GM21515 (cell line): ENCODE data around the gene SLC25A42.

ENCODE experiments used
- ATAC-seq: cut with Tn5 transposase; IDR thresholded peaks from one replicate; pipeline ENCODE4 v1.9.1; 2021; ENCODE audit not compliant: unreplicated experiment

Gene SLC25A42

DNA sequence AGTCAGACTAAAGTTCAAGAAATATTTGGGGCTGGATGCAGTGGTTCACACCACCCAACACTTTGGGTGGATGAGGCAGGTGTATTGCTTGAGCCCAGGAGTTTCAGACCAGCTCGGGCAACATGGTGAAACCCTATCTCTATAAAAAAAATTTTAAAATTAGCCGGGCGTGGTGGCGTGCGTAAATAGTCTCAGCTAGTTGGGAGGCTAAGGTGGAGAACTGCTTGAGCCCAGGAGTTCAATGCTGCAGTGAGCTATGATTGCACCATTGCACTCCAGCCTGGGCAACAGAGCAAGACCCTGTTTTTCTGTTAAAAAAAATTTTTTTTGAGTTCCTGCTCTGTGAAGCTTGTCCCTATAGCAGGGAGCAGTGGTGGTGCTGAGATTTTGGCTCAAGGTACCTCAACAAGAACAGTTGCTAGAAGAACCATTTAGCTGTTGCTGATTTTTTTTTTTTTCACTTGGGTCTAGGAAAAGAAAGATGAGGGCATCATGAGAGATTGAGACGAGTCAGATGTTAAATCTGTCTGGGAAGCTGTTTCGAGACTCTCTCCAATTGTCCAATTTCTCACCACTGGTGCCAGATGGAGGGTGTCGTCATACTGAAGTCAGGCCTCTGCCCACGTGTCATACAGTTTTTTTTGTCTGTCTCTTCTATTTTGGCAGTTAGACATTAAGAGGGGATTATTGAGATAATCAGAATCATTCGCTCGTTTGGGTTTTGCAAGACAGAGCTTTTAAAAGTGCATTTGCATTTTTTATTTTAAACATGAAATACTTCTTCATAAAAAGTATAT, 3.7 kb downstream of the SLC25A42 start:
- no peak for ATAC-seq

DNA sequence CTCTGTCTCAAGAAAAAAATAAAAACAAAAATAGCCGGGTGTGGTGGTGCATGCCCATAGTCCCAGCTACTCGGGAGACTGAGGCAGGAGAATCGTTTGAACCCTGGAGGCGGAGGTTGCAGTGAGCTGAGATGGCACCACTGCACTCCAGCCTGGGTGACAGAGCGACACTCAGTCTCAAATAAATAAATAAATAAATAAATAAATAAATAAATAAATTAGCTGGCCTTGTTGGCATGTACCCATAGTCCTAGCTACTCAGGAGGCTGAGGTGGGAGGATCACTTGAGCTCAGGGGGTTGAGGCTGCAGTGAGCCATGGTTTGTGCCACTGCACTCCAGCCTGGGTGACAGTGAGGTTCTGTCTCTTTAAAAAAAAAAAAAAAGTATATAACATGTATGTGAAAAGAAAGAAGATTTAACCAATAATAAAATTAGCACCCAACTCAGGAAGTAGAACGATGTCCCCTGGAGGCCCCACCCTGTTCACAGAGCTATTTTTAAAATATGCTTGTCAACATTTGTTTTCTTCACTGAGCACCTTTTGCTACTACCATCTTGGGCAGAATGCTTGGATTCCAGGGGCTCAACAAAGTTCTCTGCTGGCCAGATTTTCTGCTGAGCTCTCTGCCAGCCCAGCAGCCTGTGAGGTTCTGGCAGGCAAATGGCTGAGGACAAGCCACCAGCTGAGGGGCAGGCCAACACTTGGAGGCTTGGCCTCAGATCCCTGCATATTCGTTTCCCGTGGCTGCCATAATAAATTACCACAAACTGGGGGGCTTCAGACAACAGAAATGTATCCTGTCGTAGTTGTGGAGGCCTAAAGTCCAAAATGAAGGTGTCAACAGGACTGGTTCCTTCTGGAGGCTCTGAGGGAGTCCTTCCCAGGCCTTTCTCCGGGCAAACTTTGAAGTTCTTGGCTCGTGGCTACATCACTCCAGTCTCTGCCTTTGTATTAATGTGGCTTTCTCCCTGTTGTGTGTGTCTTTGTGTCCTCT, 5.2 kb downstream of the SLC25A42 start:
- no peak for ATAC-seq

DNA sequence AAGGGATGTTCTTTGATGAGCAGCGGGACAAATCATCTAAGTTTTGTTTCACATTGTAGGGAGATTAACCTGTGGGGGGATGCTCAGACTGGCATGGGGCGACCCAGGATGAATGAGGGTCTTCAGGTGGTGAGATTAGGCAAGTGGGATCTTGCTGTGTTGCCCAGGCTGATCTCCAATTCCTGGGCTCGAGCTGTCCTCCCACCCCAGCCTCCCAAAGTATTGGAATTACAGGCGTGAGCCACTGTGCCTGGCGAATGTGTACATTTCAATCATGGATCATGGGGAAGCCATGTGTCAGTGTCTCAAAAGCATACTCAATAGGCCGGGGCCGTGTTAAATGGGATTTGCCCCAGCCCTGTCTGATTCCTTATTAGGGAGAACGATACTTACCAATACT, 8.1 kb downstream of the SLC25A42 start:
- no peak for ATAC-seq

DNA sequence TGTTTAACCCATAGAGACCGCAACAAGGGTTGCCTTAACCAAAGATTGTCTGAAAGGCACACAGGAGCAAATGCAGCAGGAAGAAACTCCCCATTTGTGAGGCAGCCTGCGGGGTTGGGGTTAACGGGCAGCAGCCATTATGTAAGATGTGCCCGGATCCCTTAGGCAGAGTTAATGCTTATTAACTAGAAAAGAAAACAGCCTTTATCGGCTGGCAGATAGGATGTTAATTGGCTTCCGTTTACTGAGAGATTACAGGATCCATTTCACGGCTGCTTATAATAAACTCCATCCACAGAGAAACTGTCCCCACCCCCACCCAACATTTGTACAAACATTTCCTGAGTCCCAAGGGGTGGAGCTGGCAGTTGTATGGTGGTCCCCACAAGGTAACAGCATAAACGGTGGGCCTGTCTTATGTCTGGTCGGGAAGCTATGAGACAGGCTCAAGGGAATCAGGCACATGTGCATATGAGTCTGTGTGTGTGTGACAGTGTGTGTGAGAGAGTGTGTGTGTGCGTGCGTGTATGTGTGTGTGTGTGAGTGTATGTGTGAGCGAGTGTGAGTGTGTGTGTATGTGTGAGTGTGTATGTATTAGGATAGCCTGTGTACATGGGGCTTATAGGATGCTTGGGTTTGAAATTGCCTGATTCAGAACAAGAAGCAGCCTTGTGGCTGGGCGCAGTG, 10.5 kb downstream of the SLC25A42 start:
- ATAC-seq, result no peak

DNA sequence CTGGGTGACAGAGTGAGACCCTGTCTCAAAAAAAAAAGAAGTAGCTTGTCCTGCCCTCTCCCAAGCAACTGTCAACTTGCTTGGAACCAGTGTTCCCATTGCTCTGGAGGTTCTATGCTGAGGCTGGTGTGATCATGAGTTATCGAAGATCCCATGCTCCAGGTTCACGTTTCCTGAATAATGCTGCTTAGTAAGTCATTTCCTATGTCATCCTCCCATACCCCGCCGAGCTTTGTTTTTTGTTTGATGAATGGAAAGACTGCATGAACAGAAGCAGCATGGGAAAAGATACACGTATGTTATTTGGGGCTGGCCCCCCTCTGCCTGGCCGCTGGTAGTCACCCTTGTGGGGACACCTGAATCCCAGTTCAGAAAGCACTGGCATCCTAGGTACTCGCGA, 11.3 kb downstream of the SLC25A42 start:
- no peak for ATAC-seq

DNA sequence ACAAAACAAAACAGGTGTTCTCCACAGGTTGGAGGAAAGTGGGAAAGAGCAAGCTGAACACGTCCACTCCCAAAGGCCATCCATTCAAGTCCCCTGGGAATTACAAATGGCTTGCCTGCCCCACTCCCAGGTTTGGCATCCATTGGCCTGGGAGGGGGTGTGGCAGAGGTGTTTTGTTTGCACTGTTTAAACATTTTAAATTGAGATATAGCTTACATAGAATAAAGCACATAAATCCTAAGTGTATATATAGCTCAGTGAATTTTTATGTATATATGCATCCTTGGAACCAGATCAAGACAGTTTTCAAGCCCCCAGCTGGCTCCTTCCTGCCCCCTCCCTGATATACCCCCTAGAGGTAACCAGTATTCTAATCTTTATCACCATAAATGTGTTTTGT, 12.7 kb downstream of the SLC25A42 start:
- ATAC-seq, result no peak

DNA sequence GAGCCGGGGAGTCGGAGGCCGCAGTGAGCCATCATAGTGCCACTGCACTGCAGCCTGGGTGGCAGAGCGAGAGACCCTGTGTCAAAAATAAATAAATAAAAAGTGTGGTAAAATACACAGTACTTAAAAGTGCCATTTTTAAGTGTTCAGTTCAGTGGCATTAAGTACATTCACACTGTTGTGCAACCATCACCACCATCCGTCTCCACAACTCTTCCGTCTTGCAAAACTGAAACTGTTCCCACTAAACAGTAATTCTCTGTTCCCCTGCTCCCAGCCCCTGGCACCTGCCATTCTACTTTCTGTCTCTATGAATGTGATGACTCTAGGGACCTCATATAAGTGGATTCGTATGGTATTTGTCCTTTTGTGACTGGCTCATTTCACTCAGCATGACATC, 13.3 kb downstream of the SLC25A42 start:
- no peak for ATAC-seq

DNA sequence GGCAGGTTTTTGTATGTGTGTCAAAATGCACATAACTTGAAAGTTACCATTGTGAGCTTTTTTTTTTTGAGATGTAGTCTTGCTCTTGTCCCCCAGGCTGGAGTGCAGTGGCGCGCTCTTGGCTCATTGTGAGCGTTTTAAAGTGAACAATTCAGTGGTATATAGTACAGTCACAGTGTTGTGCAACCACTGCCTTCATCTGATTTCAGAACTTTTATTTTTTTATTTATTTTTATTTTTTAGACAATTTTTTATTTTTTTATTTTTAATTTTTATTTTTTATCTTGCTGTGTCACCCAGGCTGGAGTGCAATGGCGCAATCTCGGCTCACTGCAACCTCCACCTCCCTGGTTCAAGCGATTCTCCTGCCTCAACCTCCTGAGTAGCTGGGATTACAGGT, 15.0 kb downstream of the SLC25A42 start:
- ATAC-seq, result no peak

DNA sequence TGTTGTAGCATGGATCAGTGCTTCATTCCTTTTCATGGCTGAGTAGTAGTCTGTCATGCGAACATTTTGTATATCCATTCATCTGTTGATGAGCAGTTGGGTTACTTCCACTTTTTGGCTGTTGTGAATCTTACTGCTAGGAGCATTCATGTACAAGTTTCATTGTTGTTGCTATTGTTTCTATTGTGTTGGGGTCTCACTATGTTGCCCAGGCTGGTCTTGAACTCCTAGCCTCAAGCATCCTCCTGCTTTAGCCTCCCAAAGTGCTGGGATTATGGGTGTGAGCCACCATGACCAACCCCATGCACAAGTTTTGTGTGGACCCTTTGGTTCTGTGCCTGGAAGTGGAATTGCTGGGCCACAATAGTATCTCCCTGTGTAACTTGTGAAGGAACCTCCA, 15.8 kb downstream of the SLC25A42 start:
- ATAC-seq, result no peak

DNA sequence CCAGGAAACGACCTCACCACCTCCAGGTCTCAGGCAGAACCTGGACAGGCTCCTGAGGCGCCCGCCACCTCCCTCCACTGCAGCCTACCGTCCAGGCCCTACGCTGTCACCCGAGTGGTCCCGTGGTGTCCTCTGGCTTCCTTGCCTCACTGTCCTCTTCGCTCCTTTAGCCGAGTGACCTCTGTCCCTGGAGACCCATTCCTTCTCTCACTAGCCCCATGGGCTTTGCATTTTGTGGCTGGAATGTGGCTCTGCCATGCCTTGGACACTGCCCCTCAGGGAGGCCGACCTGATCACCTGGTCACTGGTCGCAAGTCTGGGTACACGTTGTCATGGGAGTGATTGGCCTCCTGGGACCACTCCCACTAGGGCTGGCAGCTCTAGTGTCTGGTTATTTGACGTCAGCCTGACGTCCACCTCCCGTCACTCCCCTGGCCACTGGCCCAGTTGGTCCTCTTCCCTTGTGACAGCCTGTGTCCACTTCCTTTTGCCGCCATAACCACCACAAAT, 17.9 kb downstream of the SLC25A42 start:
- ATAC-seq, result no peak

DNA sequence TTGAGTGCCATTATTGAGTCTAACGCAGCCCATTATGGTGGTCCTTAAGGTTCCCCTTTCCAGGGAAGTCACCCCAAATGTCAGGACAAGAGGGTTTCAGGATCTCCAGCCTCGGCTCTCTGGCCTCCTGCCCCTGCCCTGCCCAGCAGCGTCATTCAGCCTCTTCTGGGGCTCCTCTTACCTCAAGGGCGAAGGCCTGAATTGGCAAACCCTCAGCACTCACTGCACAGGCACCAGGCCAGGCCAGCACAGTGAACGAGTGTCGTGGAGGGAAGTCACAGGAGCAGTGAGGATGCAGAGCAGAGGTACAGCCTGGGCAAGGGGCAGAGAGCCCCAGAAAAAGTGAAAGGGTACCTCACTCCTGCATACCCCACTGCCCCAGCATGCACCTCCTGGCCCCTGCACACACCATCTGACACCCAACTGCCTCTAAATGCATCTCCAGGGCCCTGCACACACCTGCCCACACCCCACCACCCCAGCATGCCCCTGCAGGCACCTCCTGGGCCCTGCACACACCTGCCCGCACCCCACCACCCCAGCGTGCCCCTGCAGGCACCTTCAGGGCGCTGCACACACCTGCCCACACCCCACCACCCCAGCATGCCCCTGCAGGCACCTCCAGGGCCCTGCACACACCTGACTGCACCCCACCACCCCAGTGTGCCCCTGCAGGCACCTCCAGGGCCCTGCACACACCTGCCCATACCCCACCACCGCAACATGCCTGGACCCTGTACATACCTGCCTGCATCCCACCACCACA, 19.8 kb downstream of the SLC25A42 start:
- no peak for ATAC-seq

DNA sequence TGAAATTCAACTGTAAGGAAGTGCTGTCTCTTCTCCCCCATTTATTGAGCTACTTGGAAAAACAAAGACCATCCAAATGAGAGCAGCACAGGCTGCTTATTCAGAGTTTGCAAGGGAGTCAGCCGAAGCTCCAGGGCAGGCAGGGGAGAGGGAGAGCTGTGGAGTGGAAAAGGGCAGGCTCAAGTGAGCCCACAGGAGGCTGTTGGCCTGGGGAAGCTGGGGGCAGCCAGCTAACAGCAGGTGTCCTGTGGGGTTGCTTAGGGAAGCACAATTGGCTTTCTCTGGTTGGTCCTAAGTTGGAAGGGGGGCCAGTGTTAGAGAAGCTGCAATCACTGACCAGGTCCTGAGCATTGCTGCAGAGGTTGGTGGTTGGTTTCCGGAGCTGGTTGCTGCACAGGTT, 23.9 kb downstream of the SLC25A42 start:
- no peak for ATAC-seq

DNA sequence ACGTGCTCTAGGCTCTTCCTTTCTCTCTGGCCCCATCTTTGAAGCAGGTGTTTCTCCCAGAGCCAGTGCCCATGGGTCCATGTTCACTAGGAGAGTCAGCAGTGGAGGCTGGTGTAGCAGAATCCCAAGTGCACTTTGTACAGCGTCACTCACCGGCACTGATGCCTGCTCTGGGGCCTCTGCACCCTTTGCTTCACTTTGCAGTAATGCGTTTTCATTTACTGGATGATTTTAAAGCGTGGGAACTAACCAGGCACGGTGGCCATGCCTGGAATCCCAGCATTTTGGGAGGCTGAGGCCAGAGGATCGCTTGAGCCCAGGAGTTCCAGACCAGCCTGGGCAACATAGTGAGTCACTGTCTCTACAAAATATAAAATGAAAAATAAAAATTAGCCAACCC, 30.7 kb downstream of the SLC25A42 start:
- ATAC-seq, result no peak

DNA sequence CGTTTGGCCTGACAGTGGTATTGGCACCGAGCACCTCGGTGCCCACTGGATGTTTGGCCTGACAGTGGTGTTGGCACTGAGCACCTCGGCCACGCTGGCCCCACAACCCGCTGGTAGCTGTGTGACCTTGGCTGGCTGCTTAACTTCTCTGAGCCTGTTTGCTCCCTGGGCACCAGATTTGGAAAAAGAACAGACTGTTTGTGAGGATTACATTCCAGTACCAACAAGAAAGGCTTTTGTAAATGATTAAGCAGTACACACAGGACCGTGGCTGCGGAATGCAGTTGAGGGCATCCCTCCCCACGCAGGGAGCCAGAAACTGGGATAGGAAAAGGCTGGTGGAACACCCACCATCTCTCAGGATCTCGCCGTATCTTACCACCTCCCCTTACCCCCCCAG, 31.9 kb downstream of the SLC25A42 start:
- ATAC-seq, result no peak

DNA sequence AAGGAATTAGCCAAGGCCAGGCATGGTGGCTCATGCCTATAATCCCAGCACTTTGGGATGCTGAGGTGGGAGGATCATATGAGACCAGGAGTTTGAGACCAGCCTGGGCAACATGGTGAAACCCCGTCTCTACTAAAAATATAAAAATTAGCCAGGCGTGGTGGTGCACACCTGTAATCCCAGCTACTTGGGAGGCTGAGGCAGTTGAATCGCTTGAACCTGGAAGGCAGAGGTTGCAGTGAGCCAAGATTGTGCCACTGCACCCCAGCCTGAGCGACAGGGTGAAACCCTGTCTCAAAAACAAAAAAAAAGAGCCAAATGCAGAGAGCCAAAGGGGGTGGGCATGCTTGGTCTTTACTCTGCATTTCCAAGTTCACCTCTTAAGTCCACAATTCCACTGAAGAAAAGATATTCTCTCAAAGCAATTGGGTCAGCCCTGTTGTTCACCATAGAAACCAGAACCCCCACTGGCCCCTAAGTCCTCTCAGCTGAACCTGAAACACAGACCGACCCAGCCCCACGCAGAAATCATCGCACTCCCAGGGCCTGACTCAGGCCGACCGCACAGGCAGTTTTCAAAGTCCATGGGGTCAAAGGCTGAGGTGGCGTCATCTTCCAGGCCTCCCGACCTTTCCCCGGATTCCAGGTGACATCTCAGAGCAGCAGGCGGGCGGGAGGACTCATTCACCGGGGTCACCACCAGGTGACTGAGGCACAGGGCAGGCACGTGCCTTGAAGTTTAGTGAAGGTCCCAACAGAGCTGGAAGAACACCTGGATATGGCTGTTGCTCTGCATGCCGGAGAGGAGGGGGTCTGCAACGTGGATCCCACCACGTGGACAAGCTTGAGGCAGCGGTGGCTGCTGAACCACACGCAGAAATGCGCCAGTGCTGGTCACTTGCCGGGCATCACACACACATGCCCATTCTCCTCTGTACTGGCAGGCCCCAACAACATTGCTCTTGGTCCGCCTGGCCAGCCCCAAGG, 33.1 kb downstream of the SLC25A42 start:
- no peak for ATAC-seq

DNA sequence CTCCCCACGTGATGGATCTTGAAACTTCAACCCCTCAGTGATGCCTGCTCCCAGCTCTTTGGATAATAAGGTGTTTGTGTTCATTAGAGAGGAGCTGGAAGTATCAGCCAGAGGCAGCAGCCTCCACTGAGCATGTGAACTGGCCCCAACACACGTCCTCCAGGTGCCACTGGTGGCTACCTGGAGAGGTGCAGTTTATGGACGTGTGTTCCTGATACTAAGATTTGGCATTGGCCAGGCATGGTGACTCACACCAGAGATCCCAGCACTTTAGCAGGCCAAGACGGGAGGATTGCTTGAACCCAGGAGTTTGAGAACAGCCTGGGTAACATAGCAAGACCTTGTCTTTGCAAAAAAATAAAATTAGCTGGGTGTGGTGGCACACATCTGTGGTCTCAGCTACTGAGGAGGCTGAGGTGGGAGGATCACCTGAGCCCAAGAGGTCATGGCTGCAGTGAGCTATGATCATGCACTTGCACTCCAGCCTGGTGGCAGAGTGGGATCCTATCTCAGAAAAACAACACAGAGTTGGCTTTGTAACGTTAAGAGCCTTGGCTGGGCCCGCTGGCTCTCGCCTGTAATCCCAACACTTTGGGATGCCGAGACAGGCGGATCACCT, 34.4 kb downstream of the SLC25A42 start:
- ATAC-seq, result no peak

DNA sequence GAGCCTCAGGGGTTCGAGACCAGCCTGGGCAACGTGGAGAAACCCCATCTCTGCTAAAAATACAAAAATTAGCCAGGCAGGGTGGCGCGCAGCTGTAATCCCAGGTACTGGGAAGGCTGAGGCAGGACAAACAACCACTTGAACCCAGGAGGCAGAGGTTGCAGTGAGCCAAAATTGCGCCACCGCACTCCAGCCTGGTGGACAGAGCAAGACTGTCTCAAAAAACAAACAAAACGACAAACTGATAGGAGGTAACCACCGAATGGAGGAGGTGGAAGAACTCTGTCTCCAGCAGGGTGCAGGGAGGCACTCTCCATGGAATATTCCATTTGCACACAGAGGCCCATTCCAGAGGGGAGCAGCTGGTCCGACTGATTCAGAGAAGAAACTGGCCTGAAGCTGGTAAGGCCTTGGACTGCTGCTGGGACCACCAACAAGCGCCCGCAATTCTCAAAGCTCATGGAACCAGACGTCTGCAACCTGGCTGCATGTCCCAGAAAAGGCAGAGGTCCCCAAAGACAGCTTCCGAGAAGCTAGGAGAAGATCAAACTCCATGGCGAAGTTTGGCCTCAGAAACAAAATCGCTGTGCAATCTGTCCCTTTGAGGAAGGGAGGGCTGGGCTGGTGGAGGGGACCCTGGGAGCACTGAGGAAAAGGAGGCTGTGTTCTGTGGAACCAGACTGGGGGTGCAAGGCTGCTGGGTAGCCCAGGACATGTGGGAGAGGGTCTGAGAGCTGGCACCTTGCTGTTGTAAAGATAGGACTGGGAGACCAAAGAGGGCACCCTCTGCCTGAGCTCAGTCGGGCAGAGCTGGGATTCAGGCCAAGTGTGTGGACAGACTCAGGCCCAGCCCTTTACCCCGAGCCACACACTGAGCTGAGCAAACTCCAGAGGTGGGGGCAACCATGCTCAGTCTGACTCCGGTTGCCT, 35.2 kb downstream of the SLC25A42 start:
- ATAC-seq, result no peak

DNA sequence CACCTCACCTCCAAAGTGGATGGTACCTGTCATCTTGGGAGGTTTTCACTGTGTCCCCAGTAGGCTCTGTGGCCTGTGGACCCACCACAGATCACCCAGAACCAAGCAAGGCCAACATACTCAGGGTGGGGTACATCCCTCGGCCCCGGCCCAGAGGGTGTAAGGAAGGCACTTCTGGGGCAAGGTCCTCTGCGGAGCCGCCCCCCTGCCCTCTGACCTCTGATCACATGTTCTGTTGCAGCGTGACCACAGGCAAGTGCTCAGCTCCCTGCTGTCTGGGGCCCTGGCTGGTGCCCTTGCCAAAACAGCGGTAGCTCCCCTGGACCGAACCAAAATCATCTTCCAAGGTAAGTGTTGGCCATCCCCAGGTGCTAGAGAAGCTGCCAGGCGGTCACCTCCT, 37.7 kb downstream of the SLC25A42 start:
- ATAC-seq, result no peak
